GM12873 (cell line): ENCODE data around the gene PROM1.

Experiments
- TF ChIP-seq, protein P1 (sequence below): IDR thresholded peaks from 2 replicates; pipeline ENCODE4 v1.5.1; 2012; ENCODE audit warnings: low read depth, mild to moderate bottlenecking, moderate library complexity, low read length, control low read depth; ENCODE audit not compliant: insufficient read depth; ENCODE audit errors: missing control alignments

PROM1 gene

DNA sequence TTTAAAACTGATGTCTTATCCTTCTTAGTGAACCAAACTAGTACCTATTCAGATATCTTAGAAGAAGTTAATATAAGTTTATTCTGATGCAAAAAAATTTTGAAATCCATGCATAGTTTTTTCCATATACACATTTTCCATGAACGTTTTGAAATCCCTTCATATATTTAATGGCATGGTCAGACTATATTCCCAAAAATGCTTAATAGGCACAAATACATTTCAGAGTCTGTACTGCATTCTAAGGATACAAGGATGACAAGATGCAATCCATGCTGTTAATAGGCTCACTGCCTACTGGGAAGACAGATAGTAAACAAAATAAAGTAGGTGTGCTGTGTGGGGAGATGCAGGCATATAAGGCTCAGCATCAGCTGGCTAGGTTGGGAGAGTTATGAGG lies 33.2 kb downstream of the PROM1 start:
- TF ChIP-seq, protein P1, sequence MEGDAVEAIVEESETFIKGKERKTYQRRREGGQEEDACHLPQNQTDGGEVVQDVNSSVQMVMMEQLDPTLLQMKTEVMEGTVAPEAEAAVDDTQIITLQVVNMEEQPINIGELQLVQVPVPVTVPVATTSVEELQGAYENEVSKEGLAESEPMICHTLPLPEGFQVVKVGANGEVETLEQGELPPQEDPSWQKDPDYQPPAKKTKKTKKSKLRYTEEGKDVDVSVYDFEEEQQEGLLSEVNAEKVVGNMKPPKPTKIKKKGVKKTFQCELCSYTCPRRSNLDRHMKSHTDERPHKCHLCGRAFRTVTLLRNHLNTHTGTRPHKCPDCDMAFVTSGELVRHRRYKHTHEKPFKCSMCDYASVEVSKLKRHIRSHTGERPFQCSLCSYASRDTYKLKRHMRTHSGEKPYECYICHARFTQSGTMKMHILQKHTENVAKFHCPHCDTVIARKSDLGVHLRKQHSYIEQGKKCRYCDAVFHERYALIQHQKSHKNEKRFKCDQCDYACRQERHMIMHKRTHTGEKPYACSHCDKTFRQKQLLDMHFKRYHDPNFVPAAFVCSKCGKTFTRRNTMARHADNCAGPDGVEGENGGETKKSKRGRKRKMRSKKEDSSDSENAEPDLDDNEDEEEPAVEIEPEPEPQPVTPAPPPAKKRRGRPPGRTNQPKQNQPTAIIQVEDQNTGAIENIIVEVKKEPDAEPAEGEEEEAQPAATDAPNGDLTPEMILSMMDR, result no peak

DNA sequence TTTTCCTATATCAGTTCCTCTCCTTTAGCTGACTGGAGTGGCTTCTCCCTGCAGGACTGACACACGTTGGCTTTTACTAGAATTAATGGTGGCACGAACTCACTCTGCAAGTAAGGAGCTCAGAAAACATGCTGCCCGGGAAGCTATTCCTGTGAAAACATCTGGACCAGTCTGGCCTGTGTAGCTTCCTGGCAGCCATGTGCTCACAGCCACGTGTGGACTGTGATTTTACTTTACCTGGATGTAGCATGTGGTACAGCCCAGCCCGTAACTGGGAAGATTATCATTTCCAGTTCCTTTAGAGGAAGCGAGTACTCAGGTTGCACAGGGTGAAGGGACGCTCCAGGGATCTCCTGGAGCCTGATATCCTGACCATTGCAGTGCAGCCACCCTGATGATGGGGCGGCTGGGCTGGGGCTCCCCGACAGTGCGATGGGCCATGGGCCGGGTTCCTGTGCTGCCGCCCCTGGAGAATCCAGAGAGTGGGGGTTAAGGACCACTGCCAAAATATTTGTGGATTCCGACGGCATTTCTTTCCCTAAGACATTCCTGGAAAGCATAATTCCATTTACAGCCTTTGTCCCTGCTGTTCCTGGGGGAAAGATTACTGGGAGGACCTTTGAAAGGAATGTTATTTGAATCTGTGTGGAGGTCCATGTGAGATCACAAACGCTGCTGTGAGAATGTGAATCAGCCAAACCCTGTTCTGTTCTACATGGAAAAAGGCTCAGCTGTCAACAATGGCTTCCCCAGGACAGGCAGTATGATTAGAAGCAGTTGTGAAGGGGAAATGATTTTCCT lies 35.0 kb downstream of the PROM1 start:
- TF ChIP-seq, protein P1, result no peak

DNA sequence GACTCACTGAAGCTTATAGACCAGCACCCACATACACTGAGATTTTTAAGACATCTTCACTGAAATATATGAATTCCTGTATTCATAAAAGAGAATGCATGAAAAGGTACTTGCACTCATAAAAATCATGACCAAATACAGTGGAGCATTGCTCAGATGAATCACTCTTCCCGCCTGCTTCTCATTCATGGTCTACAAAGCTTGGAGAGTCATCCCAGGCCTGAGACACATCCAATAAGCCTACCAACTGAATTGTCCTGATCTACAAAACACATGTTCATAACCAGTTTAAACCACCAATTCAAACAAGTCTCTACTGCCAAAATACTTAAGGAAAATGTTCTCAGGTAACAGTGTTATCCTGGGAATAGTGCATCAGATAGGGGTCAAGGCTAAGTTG lies 38.1 kb downstream of the PROM1 start:
- TF ChIP-seq, protein P1, result no peak

DNA sequence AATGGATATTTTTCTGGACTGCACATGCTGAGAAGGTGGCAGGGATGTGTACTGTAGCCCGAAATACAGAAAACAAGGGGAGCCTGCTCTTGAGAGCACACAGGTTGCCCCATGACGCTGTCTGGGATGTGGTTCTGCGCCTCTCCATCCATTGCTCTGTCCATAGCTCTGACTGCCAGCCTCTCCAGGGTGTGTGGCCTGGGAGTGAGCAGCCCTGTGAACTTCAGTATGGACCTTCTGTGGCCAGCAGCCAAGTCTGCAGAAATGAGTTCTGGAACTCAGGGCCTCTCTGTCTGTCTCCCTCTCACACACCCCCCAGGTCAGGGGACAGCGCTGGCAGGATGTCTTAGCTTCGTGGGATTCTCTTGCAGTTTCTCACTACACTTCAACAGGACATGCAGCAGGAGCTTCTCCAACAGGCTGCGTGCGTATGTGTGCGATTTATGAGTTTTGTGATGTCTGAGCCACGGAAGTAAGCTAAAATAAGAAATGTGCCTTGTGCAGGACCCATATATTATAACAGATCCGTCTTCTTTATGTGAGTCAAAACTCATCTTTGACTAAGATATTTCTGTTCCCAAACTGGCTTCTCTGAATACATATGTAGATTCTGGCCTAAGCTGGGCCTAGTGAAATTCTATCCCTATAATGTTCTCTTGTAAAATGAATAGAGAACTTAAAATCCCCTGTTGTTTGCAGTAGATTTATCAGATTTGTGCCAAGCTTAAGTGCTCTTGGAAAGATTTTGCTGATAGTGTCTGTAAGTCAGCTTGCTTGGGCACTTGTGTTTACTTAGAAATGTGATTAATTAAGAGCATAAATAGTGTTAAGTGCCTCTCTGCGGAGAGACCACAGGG lies 40.0 kb downstream of the PROM1 start:
- TF ChIP-seq, protein P1, result no peak

DNA sequence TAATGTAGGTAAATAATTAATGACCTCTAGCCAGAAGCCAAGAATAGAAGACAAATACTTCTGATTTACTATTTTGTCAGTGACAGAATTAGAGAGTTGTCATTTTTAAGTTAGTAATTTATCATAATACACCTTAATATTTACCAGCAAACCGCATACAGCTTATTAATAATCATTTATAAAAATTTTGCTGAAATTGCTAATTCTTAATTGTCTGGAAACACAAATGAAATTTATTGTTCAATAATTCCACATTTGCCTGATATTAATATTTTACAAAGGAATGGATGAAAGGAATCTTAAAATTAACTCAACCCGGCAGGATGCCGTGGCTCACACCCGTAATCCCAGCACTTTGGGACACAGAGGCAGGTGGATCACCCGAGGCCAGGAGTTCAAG lies 44.7 kb downstream of the PROM1 start:
- TF ChIP-seq, protein P1, result no peak

DNA sequence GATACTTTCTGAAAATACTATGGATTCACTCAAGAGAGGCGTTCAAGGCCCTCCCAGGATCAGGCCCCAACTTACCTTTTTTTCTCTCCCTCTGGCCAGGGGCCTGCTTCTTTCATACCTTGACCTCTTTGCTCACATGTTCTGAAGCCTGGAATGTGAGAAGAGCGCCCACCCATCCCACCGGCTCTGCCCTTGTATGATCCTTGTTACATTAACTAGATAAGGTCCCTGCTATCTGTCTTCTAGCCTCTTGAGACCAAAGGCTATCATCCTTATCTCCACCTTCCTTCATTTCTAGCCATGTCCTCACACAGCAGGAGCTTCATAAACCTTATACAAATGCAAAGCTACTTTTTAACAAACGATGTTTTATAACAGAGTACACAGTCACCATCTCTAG lies 45.9 kb downstream of the PROM1 start:
- TF ChIP-seq, protein P1, result no peak

DNA sequence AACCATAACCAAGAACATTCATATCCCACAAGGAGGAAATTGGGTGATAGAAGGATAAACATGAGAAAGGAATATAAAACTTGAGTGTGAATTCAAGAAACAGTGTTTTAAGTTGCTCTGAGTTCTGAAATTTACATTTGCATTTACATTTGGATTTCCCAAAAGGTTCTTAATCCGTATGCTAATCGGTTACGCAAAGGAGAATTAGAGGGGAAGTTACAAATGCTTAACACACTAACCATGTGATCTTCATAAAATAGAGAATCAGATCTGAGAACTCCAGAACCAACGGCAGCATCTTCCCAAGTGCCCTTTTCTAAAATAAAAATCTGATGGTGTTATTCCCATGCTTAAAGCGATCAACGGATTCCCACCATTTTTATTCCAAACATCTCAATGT lies 48.0 kb downstream of the PROM1 start:
- TF ChIP-seq, protein P1, result no peak
